Right atrium auricular region (tissue), 2 donors: ENCODE data around the gene SGMS2. TPM values are rescaled to one million over a fixed set of nuclear protein-coding genes. Genes with fewer than 3 reads are reported as not detected.

Experiments
- DNase-seq: peaks from one replicate; pipeline ENCODE4 v3.0.0-alpha.2; 2019; ENCODE audit warnings: low spot score
- H3K27ac ChIP-seq, 2 donors: fragments of 200-600 bp; sonication (generic); 1 replicate in 1 of 2; 2 replicates in 1 of 2; pipeline ENCODE4 v1.5.1; 2016 to 2019
- H3K27me3 ChIP-seq, 2 donors: fragments of 200-600 bp; sonication (generic); one replicate each; pipeline versions ENCODE4 v1.5.1 to v1.6.0; 2017 to 2019
- H3K36me3 ChIP-seq: fragments of 200-600 bp; sonication (generic); one replicate; pipeline ENCODE4 v1.5.1; 2016
- H3K4me1 ChIP-seq, 2 donors: fragments of 200-600 bp; sonication (generic); one replicate each; pipeline versions ENCODE4 v1.5.1 to v1.6.0; 2017 to 2019
- H3K4me3 ChIP-seq, 2 donors: fragments of 200-600 bp; sonication (generic); 1 replicate in 1 of 2; 2 replicates in 1 of 2; pipeline ENCODE4 v1.5.1; 2017 to 2019; ENCODE audit warnings: mild to moderate bottlenecking in 1 of 2, moderate library complexity in 1 of 2
- H3K9me3 ChIP-seq, 2 donors: fragments of 200-600 bp; sonication (generic); one replicate each; pipeline ENCODE4 v1.5.1; 2019
- total RNA-seq, 2 donors: library from RNA; depleted of rRNA; stranded (reverse); fragments of >200 nt; gene quantifications; one replicate each; pipeline ENCODE4 v1.1.0, GENCODE V29; 2016
- TF ChIP-seq, protein P1 (sequence below), 2 donors: fragments of 200-600 bp; sonication (generic); IDR thresholded peaks; one replicate each; pipeline ENCODE4 v1.5.1; 2019; ENCODE audit warnings: antibody characterized with exemption in 2 of 2

SGMS2 gene
- total RNA-seq, 2 donors from 2014 or later = 53.6 to 73.6 TPM

DNA sequence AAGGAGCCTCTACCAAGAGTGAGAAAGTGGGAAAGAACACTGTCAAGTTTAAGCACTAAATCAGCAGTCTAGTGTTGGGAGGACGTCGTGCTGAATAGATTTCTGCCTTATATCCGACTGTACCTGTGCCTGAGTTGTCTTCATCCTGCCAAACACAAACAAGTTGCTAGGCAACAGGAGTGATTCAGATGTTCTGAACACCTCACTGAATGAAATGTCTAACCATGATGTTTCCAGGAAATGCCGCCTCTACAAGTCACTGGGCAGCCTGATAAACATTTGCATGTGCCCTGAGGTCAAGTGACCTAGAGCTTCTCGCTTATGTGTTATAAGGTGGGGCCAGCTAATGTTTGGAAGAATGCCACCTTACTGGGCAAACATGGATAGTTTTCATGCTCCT lies 37.9 kb downstream of the SGMS2 start:
- Histone ChIP-seq H3K4me1 (peaks cover 0 to 35% of the 10 kb centered on the region in 2 donors), H3K9me3 (no peaks in the 10 kb centered on the region), H3K36me3 (no peaks in the 10 kb centered on the region), H3K27ac (peak overlapping the region; percentile 51 to 66), H3K4me3 (no peak overlapping the region), H3K27me3 (no peaks in the 10 kb centered on the region)
- no peak for DNase-seq
- TF ChIP-seq, protein P1, sequence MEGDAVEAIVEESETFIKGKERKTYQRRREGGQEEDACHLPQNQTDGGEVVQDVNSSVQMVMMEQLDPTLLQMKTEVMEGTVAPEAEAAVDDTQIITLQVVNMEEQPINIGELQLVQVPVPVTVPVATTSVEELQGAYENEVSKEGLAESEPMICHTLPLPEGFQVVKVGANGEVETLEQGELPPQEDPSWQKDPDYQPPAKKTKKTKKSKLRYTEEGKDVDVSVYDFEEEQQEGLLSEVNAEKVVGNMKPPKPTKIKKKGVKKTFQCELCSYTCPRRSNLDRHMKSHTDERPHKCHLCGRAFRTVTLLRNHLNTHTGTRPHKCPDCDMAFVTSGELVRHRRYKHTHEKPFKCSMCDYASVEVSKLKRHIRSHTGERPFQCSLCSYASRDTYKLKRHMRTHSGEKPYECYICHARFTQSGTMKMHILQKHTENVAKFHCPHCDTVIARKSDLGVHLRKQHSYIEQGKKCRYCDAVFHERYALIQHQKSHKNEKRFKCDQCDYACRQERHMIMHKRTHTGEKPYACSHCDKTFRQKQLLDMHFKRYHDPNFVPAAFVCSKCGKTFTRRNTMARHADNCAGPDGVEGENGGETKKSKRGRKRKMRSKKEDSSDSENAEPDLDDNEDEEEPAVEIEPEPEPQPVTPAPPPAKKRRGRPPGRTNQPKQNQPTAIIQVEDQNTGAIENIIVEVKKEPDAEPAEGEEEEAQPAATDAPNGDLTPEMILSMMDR (IDR thresholded peaks at IDR 0.05) = no peak

DNA sequence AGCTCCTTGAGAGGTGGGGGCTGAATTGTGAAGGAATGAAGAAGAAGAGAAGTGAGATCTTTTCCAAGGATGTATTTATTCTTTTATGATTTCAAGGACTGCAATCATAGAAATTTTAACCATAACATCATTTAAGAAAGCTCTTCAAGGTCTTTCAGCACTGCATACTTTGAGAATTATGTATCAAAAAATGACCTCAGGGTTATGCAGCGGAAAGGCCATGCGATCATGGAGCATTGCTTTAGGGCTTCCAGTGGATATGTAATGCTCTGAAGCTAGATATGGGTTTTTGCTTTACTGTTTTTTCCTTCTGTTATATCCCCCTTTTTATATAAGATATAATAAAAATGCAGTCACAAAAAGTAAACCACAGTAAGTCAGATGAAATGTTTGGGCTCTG lies 38.7 kb downstream of the SGMS2 start:
- TF ChIP-seq, protein P1 (IDR thresholded peaks at IDR 0.05) = no peak
- no peak for DNase-seq
- H3K27ac ChIP-seq = peak overlapping the region; percentile 51 to 66

DNA sequence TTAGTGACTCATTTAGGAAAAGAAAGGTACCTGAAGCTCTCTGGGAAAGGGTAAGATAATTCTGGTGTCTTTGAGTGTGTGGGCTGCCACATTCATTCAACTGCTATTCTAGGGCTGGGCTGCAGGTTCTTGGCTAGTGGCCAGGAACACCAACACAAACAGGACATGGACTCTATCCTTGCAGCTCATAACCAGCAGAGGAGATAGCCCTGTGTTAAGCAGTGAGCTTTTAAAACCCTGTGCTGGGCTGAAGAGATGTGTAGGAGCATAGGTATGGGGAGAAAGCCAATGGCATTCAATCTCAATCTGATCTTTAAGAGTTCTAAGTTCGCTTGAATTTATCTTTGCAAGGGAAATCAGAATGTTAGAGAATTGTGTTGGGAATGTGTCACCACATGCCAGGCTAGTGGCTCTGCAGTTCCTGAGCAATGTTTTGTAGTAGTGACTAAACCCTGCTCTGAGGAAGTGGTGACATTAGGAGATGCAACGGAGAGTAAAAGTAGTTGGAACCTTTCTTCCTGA lies 39.2 kb downstream of the SGMS2 start:
- H3K9me3 ChIP-seq = no peaks in the 10 kb centered on the region
- peaks cover 0 to 26% of the 10 kb centered on the region in 2 donors for H3K4me1 ChIP-seq
- no peaks in the 10 kb centered on the region for H3K36me3 ChIP-seq
- H3K27ac ChIP-seq = peak overlapping the region; percentile 51 to 66
- H3K4me3 ChIP-seq = no peak overlapping the region
- TF ChIP-seq, protein P1 (IDR thresholded peaks at IDR 0.05) = no peak
- no peaks in the 10 kb centered on the region for H3K27me3 ChIP-seq
- DNase-seq = no peak

More for the DNA sequence above, 38.7 kb downstream of the SGMS2 start:
- no peaks in the 10 kb centered on the region for H3K9me3 ChIP-seq
- no peaks in the 10 kb centered on the region for H3K36me3 ChIP-seq
- peaks cover 0 to 29% of the 10 kb centered on the region in 2 donors for H3K4me1 ChIP-seq
- no peaks in the 10 kb centered on the region for H3K27me3 ChIP-seq
- H3K4me3 ChIP-seq = no peak overlapping the region

DNA sequence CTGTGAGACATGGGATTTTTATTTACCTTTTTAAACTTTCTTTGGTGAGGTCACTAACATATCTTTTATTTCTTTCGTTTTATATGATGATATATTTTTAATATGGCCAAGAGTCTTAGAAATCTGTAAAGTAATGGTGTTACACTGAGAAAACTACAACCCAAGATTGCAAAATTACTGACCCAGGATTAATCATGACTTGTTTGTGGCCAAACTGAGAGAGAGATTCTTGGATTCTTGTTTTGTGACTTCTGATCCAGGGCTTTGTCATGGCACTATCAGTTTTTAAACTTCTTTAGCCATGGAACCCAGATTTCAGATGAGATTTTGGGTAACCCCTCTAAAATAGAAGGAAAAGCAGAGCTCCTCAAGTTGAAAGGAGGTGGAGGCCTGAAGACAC lies 42.0 kb downstream of the SGMS2 start:
- Histone ChIP-seq H3K27ac (no peak overlapping the region), H3K9me3 (no peaks in the 10 kb centered on the region), H3K27me3 (no peaks in the 10 kb centered on the region), H3K4me1 (peaks cover 0 to 48% of the 10 kb centered on the region in 2 donors), H3K4me3 (no peak overlapping the region), H3K36me3 (no peaks in the 10 kb centered on the region)
- DNase-seq = no peak
- TF ChIP-seq, protein P1 (IDR thresholded peaks at IDR 0.05) = no peak

DNA sequence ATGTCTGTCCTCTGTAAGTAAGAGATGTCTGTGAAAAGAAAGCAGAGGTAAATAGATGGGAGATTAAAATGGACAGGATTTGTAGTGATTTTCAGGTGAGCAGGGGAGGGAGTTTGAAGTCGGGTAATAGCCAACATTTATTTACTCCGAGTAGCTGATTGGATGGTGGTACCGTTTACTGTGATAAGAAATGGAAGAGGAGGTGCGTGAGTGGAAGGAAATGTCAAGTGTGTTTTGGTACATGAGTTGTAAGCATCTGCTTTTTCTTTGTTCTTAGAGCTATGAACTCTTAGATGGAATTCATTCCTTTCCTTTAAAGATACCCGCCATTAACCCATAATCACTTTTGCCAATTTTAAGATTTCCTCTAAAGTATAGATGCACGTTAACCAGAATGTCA lies 45.5 kb downstream of the SGMS2 start:
- TF ChIP-seq, protein P1 (IDR thresholded peaks at IDR 0.05) = no peak
- no peak for DNase-seq
- Histone ChIP-seq H3K4me1 (peaks cover 0 to 30% of the 10 kb centered on the region in 2 donors), H3K27ac (peak overlapping the region in 1 of 2 donors; percentile 9), H3K27me3 (no peaks in the 10 kb centered on the region), H3K36me3 (no peaks in the 10 kb centered on the region), H3K4me3 (no peak overlapping the region), H3K9me3 (no peaks in the 10 kb centered on the region)
